H1 (cell line): ENCODE measurements around the gene SCAPER. TPM values are rescaled to one million over a fixed set of nuclear protein-coding genes. Genes with fewer than 3 reads are reported as not detected.

Experiments used
- CTCF ChIA-PET: fragments of 300-600 bp; sonication (Branson Sonifier 250); formaldehyde crosslinking; loops from one replicate; lab custom pipeline; 2021; ENCODE audit not compliant: partially characterized antibody; lab: Charles Lee
- POLR2A ChIA-PET: fragments of 300-600 bp; sonication (Branson Sonifier 250); formaldehyde crosslinking; loops from one replicate; lab custom pipeline; 2021; ENCODE audit warnings: inconsistent platforms; ENCODE audit not compliant: partially characterized antibody; lab: Charles Lee
- DNase-seq, 2 experiments: peaks; one replicate each; pipeline versions ENCODE4 v3.0.0 to v3.0.0-alpha.2; 2010 to 2022; ENCODE audit warnings: low spot score in 2 of 2, low read depth in 1 of 2, mixed read lengths in 1 of 2
- FAIRE-seq: peaks from 2 replicates; lab custom pipeline; 2011; peaks lifted over from hg19 to GRCh38; lab: Jason Lieb, UNC
- H2AFZ ChIP-seq: 2 replicates; pipeline ENCODE4 v1.8.1; 2012; ENCODE audit warnings: low read length, inconsistent platforms
- H2AK5ac ChIP-seq: 2 replicates; pipeline ENCODE4 v1.6.1; 2013; ENCODE audit warnings: low read depth, low read length
- H2BK120ac ChIP-seq: replicated peaks from 2 replicates; pipeline ENCODE3; 2013; ENCODE audit warnings: low read depth, low read length, inconsistent platforms
- H2BK12ac ChIP-seq: 2 replicates; pipeline ENCODE4 v1.6.1; 2013; ENCODE audit warnings: low read depth, low read length
- H2BK15ac ChIP-seq: 2 replicates; pipeline ENCODE4 v1.6.1; 2013; ENCODE audit warnings: low read length
- H2BK20ac ChIP-seq: 2 replicates; pipeline ENCODE4 v1.6.1; 2013; ENCODE audit warnings: low read length
- H2BK5ac ChIP-seq: 2 replicates; pipeline ENCODE4 v1.6.1; 2013; ENCODE audit warnings: low read depth, low read length
- H3K14ac ChIP-seq: 2 replicates; pipeline ENCODE4 v1.6.1; 2013; ENCODE audit warnings: inconsistent platforms; ENCODE audit not compliant: insufficient read length
- H3K18ac ChIP-seq: 2 replicates; pipeline ENCODE4 v1.6.1; 2013; ENCODE audit warnings: low read length; ENCODE audit errors: extremely low read depth
- H3K23ac ChIP-seq: 2 replicates; pipeline ENCODE4 v1.6.1; 2013; ENCODE audit warnings: inconsistent platforms; ENCODE audit not compliant: insufficient read length
- H3K23me2 ChIP-seq: 2 replicates; pipeline ENCODE4 v1.6.1; 2013; ENCODE audit warnings: low read depth, low read length
- H3K27ac ChIP-seq: 2 replicates; pipeline ENCODE4 v1.6.1; 2011; ENCODE audit warnings: low read depth, low read length, inconsistent platforms
- H3K27me3 ChIP-seq, 4 experiments: replicated peaks in 1 of 4; 1 replicate in 1 of 4; 2 replicates in 3 of 4; pipeline versions ENCODE4 v1.6.1 to v1.8.1; 2011 to 2013; ENCODE audit warnings: low read length in 3 of 4, mild to moderate bottlenecking in 3 of 4, inconsistent platforms in 2 of 4, mixed read lengths in 2 of 4, moderate library complexity in 1 of 4; ENCODE audit not compliant: control insufficient read depth in 3 of 4, insufficient read depth in 3 of 4; ENCODE audit errors: extremely low read depth in 1 of 4
- H3K36me3 ChIP-seq, 4 experiments: 2 replicates each; pipeline versions ENCODE4 v1.6.1 to v1.8.1; 2011 to 2013; ENCODE audit warnings: mild to moderate bottlenecking in 4 of 4, low read length in 3 of 4, moderate library complexity in 2 of 4, control low read depth in 1 of 4, inconsistent platforms in 1 of 4; ENCODE audit not compliant: insufficient read depth in 4 of 4, control insufficient read depth in 2 of 4
- H3K4ac ChIP-seq: replicated peaks from 2 replicates; pipeline ENCODE3; 2013; ENCODE audit warnings: low read length, low read depth, mixed read lengths, inconsistent platforms; ENCODE audit not compliant: insufficient read length
- H3K4me1 ChIP-seq, 4 experiments: replicated peaks in 1 of 4; 1 replicate in 1 of 4; 2 replicates in 3 of 4; pipeline versions ENCODE4 v1.6.1 to v1.8.1; 2011 to 2013; ENCODE audit warnings: low read length in 3 of 4, inconsistent platforms in 2 of 4, mixed read lengths in 1 of 4; ENCODE audit not compliant: insufficient read depth in 4 of 4, control insufficient read depth in 3 of 4
- H3K4me2 ChIP-seq, 2 experiments: 2 replicates each; pipeline versions ENCODE4 v1.6.1 to v1.8.1; 2011 to 2013; ENCODE audit warnings: low read depth in 2 of 2, low read length in 2 of 2, control low read depth in 1 of 2, inconsistent platforms in 1 of 2, mild to moderate bottlenecking in 1 of 2; ENCODE audit not compliant: insufficient read depth in 1 of 2
- H3K4me3 ChIP-seq, 4 experiments: fragments of 200-600, 300-600 bp in 1 of 4; sonication (generic), shearing (Covaris generic), sonication (Bioruptor Twin) in 1 of 4; 2 replicates each; pipeline versions ENCODE4 v1.5.1 to v1.8.1; 2011 to 2016; ENCODE audit warnings: low read length in 4 of 4, low read depth in 3 of 4, control low read depth in 2 of 4, inconsistent platforms in 2 of 4, mild to moderate bottlenecking in 2 of 4, mixed read lengths in 1 of 4, moderate library complexity in 1 of 4; ENCODE audit not compliant: insufficient read depth in 2 of 4; ENCODE audit errors: extremely low read depth in 1 of 4
- H3K56ac ChIP-seq: replicated peaks from 2 replicates; pipeline ENCODE3; 2013; ENCODE audit warnings: low read depth, mild to moderate bottlenecking, mixed read lengths, low read length, inconsistent platforms; ENCODE audit not compliant: insufficient read length
- H3K79me1 ChIP-seq: 2 replicates; pipeline ENCODE4 v1.6.1; 2013; ENCODE audit warnings: low read depth, low read length, control low read depth
- H3K79me2 ChIP-seq, 2 experiments: 2 replicates each; pipeline versions ENCODE4 v1.6.1 to v1.8.1; 2012 to 2013; ENCODE audit warnings: low read length in 2 of 2, mild to moderate bottlenecking in 2 of 2, inconsistent platforms in 1 of 2; ENCODE audit not compliant: insufficient read depth in 2 of 2, control insufficient read depth in 1 of 2
- H3K9ac ChIP-seq, 4 experiments: replicated peaks in 1 of 4; 1 replicate in 1 of 4; 2 replicates in 3 of 4; pipeline versions ENCODE4 v1.6.1 to v1.8.1; 2011 to 2013; ENCODE audit warnings: low read depth in 3 of 4, low read length in 3 of 4, control low read depth in 2 of 4, mild to moderate bottlenecking in 2 of 4, moderate library complexity in 2 of 4, inconsistent platforms in 1 of 4; ENCODE audit errors: extremely low read depth in 1 of 4
- H3K9me3 ChIP-seq, 2 experiments: 2 replicates each; pipeline versions ENCODE4 v1.6.1 to v1.8.1; 2012 to 2013; ENCODE audit warnings: mild to moderate bottlenecking in 2 of 2, moderate library complexity in 2 of 2, control low read depth in 1 of 2, inconsistent platforms in 1 of 2, low read depth in 1 of 2, low read length in 1 of 2, mixed read lengths in 1 of 2; ENCODE audit not compliant: insufficient read depth in 2 of 2
- H4K20me1 ChIP-seq, 2 experiments: replicated peaks in 1 of 2; 2 replicates each; pipeline versions ENCODE3 to v1.8.1; 2011 to 2013; ENCODE audit warnings: inconsistent platforms in 2 of 2, low read length in 2 of 2, mild to moderate bottlenecking in 1 of 2; ENCODE audit not compliant: insufficient read depth in 2 of 2, control insufficient read depth in 1 of 2
- H4K5ac ChIP-seq: 2 replicates; pipeline ENCODE4 v1.6.1; 2013; ENCODE audit warnings: low read length, low read depth, mixed read lengths, inconsistent platforms; ENCODE audit not compliant: insufficient read length
- H4K8ac ChIP-seq: 2 replicates; pipeline ENCODE4 v1.8.0; 2013; ENCODE audit warnings: mild to moderate bottlenecking, moderate library complexity, low read length, inconsistent platforms; ENCODE audit not compliant: insufficient read depth; ENCODE audit errors: extremely low read depth
- H4K91ac ChIP-seq: replicated peaks from 2 replicates; pipeline ENCODE3; 2013; ENCODE audit warnings: low read length, mixed read lengths, inconsistent platforms; ENCODE audit not compliant: insufficient read length
- BCL11A ChIP-seq, 2 experiments: IDR thresholded peaks; one replicate each; pipeline ENCODE4 v1.6.1; 2011; ENCODE audit warnings: low read depth in 2 of 2, low read length in 2 of 2, mild to moderate bottlenecking in 2 of 2
- EZH2 ChIP-seq: fragments of 200-600 bp; sonication (generic); IDR thresholded peaks from 2 replicates; pipeline ENCODE4 v1.7.1; 2012; ENCODE audit warnings: low read depth, mild to moderate bottlenecking, moderate library complexity, low read length, inconsistent platforms; ENCODE audit not compliant: severe bottlenecking
- GABPA ChIP-seq: IDR thresholded peaks from 2 replicates; pipeline ENCODE4 v1.6.1; 2011; ENCODE audit warnings: mild to moderate bottlenecking, low read length, moderate library complexity, borderline replicate concordance; ENCODE audit not compliant: insufficient read depth
- SP1 ChIP-seq: IDR thresholded peaks from 2 replicates; pipeline ENCODE4 v1.6.1; 2011; ENCODE audit warnings: low read depth, low read length
- SRF ChIP-seq: IDR thresholded peaks from 2 replicates; pipeline ENCODE4 v1.6.1; 2011; ENCODE audit warnings: mild to moderate bottlenecking, low read depth, low read length, moderate library complexity
- TCF12 ChIP-seq: IDR thresholded peaks from 2 replicates; pipeline ENCODE4 v1.6.1; 2011; ENCODE audit warnings: low read depth, mild to moderate bottlenecking, low read length
- ZNF274 ChIP-seq: IDR thresholded peaks from 2 replicates; pipeline ENCODE4 v1.7.0; 2012; ENCODE audit warnings: low read length, borderline replicate concordance; ENCODE audit errors: extremely low read depth
- WGBS, 2 experiments: shearing (Covaris generic) in 1 of 2; methylation state at CpG; one replicate each; pipeline versions ENCODE4 v1.1.6 to v1.1.7; 2013 to 2015; ENCODE audit warnings: low lambda C conversion rate in 2 of 2, mixed read lengths in 2 of 2, inconsistent platforms in 1 of 2, low coverage in 1 of 2, missing lambda C conversion rate in 1 of 2; ENCODE audit not compliant: insufficient replicate concordance in 2 of 2, insufficient coverage in 1 of 2, insufficient read length in 1 of 2; ENCODE audit errors: extremely low coverage in 1 of 2, missing lambda C conversion rate in 1 of 2; 5-methylcytosine and 5-hydroxymethylcytosine counted together
- polyA plus RNA-seq, 7 experiments: library from polyadenylated mRNA; depleted of rRNA in 3 of 7; stranded (reverse) in 5 of 7; unstranded in 2 of 7; fragments of >200 nt in 5 of 7; fragments of 200-250 nt in 2 of 7; gene quantifications; 1 replicate in 5 of 7; 2 replicates in 1 of 7; 4 replicates in 1 of 7; pipeline versions ENCODE4 v1.2.1 to v1.2.3, GENCODE V29; 2011 to 2013; ENCODE audit warnings: missing spikeins in 2 of 7, mixed read lengths in 2 of 7
- total RNA-seq: library from RNA; stranded (reverse); fragmentation: NEBNext Ultra II Directional; extraction: Animal tissue kit (Norgen Biotek cat#: 25700); gene quantifications from 2 replicates; pipeline ENCODE4 v1.2.1, GENCODE V29; 2021
- TF ChIP-seq, protein P1 (sequence below): IDR thresholded peaks from 2 replicates; pipeline ENCODE4 v1.6.1; 2012; ENCODE audit warnings: inconsistent platforms
- TF ChIP-seq, protein P2 (sequence below): IDR thresholded peaks from 2 replicates; pipeline ENCODE4 v1.6.1; 2012; ENCODE audit warnings: low read length, inconsistent platforms

SCAPER gene
- total and polyA plus RNA-seq, 2 of the 8 experiments (the other 6 are each of a cell fraction or from before 2014, with no cell fraction given), result 1.6 to 6.8 TPM

DNA sequence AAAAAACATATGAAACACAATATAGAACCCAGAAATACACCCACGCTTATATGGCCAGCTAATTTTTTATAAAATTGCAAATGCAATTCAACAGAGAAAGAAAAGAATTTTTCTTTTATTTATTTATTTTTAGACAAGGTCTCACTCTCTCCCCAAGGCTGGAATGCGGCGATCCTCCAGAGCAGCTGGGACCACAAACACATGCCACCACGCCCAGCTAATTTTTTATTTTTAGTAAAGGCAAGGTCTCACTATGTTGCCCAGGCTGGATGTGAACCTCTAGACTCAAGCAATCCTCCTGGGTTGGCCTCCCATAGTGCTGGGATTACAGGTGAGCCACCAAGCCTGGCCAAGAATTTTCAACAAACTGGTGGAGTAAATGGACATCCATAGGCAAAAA lies 117.9 kb downstream of the SCAPER start:
- H3K79me1 ChIP-seq, result no peaks in the 10 kb centered on the region
- H3K4ac ChIP-seq, result no peak overlapping the region
- 95% methylated on average over 4 of the region's 4 CpGs; no CpG with 5 or more reads in 1 of the 2 experiments for WGBS, 2 experiments
- no peak overlapping the region for H4K5ac ChIP-seq
- H3K14ac ChIP-seq, result no peak overlapping the region
- H3K9ac ChIP-seq, result no peak overlapping the region
- no peak overlapping the region for H4K91ac ChIP-seq
- no peak overlapping the region for H2BK20ac ChIP-seq
- H2BK15ac ChIP-seq, result no peak overlapping the region
- H3K56ac ChIP-seq, result no peak overlapping the region
- H3K18ac ChIP-seq, result no peak overlapping the region
- no peaks in the 10 kb centered on the region for H3K9me3 ChIP-seq
- DNase-seq (no peak), FAIRE-seq (no peak)
- H3K27me3 ChIP-seq, result no peaks in the 10 kb centered on the region
- no peak for TF ChIP-seq ZNF274
- no peak for TF ChIP-seq BCL11A (IDR thresholded peaks at IDR 0.05; ENCODE audit: low read depth in 2 of 2, low read length in 2 of 2)
- no peak for TF ChIP-seq EZH2
- TF ChIP-seq TCF12, result no peak
- no peak for TF ChIP-seq SP1
- TF ChIP-seq, protein P1, sequence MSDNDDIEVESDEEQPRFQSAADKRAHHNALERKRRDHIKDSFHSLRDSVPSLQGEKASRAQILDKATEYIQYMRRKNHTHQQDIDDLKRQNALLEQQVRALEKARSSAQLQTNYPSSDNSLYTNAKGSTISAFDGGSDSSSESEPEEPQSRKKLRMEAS, result no peak
- TF ChIP-seq, protein P2, sequence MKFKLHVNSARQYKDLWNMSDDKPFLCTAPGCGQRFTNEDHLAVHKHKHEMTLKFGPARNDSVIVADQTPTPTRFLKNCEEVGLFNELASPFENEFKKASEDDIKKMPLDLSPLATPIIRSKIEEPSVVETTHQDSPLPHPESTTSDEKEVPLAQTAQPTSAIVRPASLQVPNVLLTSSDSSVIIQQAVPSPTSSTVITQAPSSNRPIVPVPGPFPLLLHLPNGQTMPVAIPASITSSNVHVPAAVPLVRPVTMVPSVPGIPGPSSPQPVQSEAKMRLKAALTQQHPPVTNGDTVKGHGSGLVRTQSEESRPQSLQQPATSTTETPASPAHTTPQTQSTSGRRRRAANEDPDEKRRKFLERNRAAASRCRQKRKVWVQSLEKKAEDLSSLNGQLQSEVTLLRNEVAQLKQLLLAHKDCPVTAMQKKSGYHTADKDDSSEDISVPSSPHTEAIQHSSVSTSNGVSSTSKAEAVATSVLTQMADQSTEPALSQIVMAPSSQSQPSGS, result no peak
- TF ChIP-seq SRF, result no peak
- no peak for TF ChIP-seq GABPA
- H4K8ac ChIP-seq, result no peak overlapping the region
- no peaks in the 10 kb centered on the region for H3K4me1 ChIP-seq
- POLR2A ChIA-PET, result no interaction called here
- no peak overlapping the region for H2AFZ ChIP-seq
- CTCF ChIA-PET, result no interaction called here
- H3K4me3 ChIP-seq, result no peak overlapping the region
- no peak overlapping the region for H2AK5ac ChIP-seq
- no peaks in the 10 kb centered on the region for H3K36me3 ChIP-seq
- no peak overlapping the region for H3K23ac ChIP-seq
- H4K20me1 ChIP-seq, result no peaks in the 10 kb centered on the region
- no peak overlapping the region for H2BK120ac ChIP-seq
- H3K79me2 ChIP-seq, result no peaks in the 10 kb centered on the region
- no peak overlapping the region for H3K4me2 ChIP-seq
- no peaks in the 10 kb centered on the region for H3K23me2 ChIP-seq
- H2BK5ac ChIP-seq, result no peak overlapping the region
- H2BK12ac ChIP-seq, result no peak overlapping the region
- no peak overlapping the region for H3K27ac ChIP-seq
